GM21529 (cell line): Measurements from ENCODE around the gene ZNF726.
"Not testable (repeated sequence)": the region's sequence is repeated elsewhere in the genome, so short reads cannot be mapped to it uniquely, and the experiment has no call there.

Source experiments
- ATAC-seq: cut with Tn5 transposase; IDR thresholded peaks from one replicate; pipeline ENCODE4 v1.9.1; 2021; ENCODE audit not compliant: unreplicated experiment

The ZNF726 gene

GRCh38 chr19:23943411-23943810, 28.7 kb downstream of the ZNF726 start:
- ATAC-seq, result no peak

GRCh38 chr19:23946569-23946968, 31.9 kb downstream of the ZNF726 start:
- no peak for ATAC-seq

- ATAC-seq, result no peak
Measured at GRCh38 chr19:23949611-23950010, 34.9 kb downstream of the ZNF726 start.

GRCh38 chr19:23956051-23956450, 41.4 kb downstream of the ZNF726 start:
- ATAC-seq, result no peak

GRCh38 chr19:23957660-23958281, 43.1 kb downstream of the ZNF726 start:
- no peak for ATAC-seq

GRCh38 chr19:23963396-23963795, 48.7 kb downstream of the ZNF726 start:
- not testable (repeated sequence) for ATAC-seq

GRCh38 chr19:23963881-23964280, 49.2 kb downstream of the ZNF726 start:
- not testable (repeated sequence) for ATAC-seq

GRCh38 chr19:23964334-23964733, 49.6 kb downstream of the ZNF726 start:
- not testable (repeated sequence) for ATAC-seq

- ATAC-seq, result no peak
Measured at GRCh38 chr19:23969630-23970029, 54.9 kb downstream of the ZNF726 start.

GRCh38 chr19:23971598-23971997, 56.9 kb downstream of the ZNF726 start:
- ATAC-seq, result no peak

GRCh38 chr19:23972161-23972560, 57.5 kb downstream of the ZNF726 start:
- no peak for ATAC-seq

- ATAC-seq, result no peak
Measured at GRCh38 chr19:23974941-23975340, 60.3 kb downstream of the ZNF726 start.

GRCh38 chr19:23976631-23977030, 61.9 kb downstream of the ZNF726 start:
- not testable (repeated sequence) for ATAC-seq

- not testable (repeated sequence) for ATAC-seq
Measured at GRCh38 chr19:23977256-23977655, 62.6 kb downstream of the ZNF726 start.

- ATAC-seq, result no peak
Measured at GRCh38 chr19:23978068-23978467, 63.4 kb downstream of the ZNF726 start.

- ATAC-seq, result no peak
Measured at GRCh38 chr19:23980805-23981204, 66.1 kb downstream of the ZNF726 start.

GRCh38 chr19:23981863-23982262, 67.2 kb downstream of the ZNF726 start:
- ATAC-seq, result no peak

- ATAC-seq, result no peak
Measured at GRCh38 chr19:23983406-23983805, 68.7 kb downstream of the ZNF726 start.
